WTC11 (cell line): Measurements from ENCODE around the gene U2SURP. TPM values are rescaled to one million over a fixed set of nuclear protein-coding genes. Genes with fewer than 3 reads are reported as not detected.

Source experiments
- ATAC-seq: fragments of 200-7000 bp; cut with Tn5 transposase; 2 replicates; pipeline ENCODE4 v1.10.0; 2021; ENCODE audit warnings: mild to moderate bottlenecking, moderate library complexity
- CTCF ChIA-PET: fragments of 300-600 bp; sonication (Branson Sonifier 250); formaldehyde crosslinking; loops from one replicate; lab custom pipeline; 2021; ENCODE audit warnings: antibody characterized with exemption; lab: Charles Lee
- POLR2A ChIA-PET: fragments of 350-600 bp; sonication (Branson Sonifier 250); formaldehyde crosslinking; loops from one replicate; lab custom pipeline; 2021; ENCODE audit warnings: antibody characterized with exemption; lab: Charles Lee
- DNase-seq: peaks from one replicate; pipeline ENCODE4 v3.0.0; 2021; ENCODE audit warnings: low spot score
- H3K27ac Mint-ChIP-seq: 2 replicates; pipeline ENCODE4 v1.8.0; 2021; ENCODE audit warnings: mixed read lengths
- H3K27me3 Mint-ChIP-seq: 2 replicates; pipeline ENCODE4 v1.8.0; 2021; ENCODE audit warnings: low read depth, mild to moderate bottlenecking, moderate library complexity, mixed read lengths
- H3K36me3 Mint-ChIP-seq: 2 replicates; pipeline ENCODE4 v1.8.0; 2021; ENCODE audit warnings: mixed read lengths
- H3K4me1 Mint-ChIP-seq: 2 replicates; pipeline ENCODE4 v1.8.0; 2022; ENCODE audit warnings: mixed read lengths
- H3K4me3 Mint-ChIP-seq: 2 replicates; pipeline ENCODE4 v1.8.0; 2021; ENCODE audit warnings: mild to moderate bottlenecking, moderate library complexity, mixed read lengths
- H3K9me3 Mint-ChIP-seq: 2 replicates; pipeline ENCODE4 v1.8.0; 2021; ENCODE audit warnings: mixed read lengths
- FOXK1 ChIP-seq: sonication (generic); formaldehyde crosslinking; IDR thresholded peaks from 2 replicates; pipeline ENCODE4 v1.8.0; 2022; ENCODE audit warnings: mild to moderate bottlenecking, moderate library complexity, missing genetic modification reagents
- FOXP1 ChIP-seq: sonication (generic); formaldehyde crosslinking; IDR thresholded peaks from 2 replicates; pipeline ENCODE4 v1.8.0; 2022; ENCODE audit warnings: missing genetic modification reagents, mild to moderate bottlenecking, moderate library complexity, borderline replicate concordance
- GABPB1 ChIP-seq: sonication (generic); formaldehyde crosslinking; IDR thresholded peaks from 2 replicates; pipeline ENCODE4 v1.8.1; 2023; ENCODE audit warnings: mild to moderate bottlenecking, missing genetic modification reagents
- JAZF1 ChIP-seq: fragments of 250-450 bp; sonication (Bioruptor Pico); IDR thresholded peaks from 2 replicates; pipeline ENCODE4 v1.9.0; 2021; ENCODE audit warnings: moderate library complexity, mild to moderate bottlenecking, inconsistent platforms
- NFE2L1 ChIP-seq: sonication (generic); formaldehyde crosslinking; IDR thresholded peaks from 2 replicates; pipeline ENCODE4 v1.8.1; 2023; ENCODE audit warnings: missing genetic modification reagents
- NFYB ChIP-seq: sonication (generic); formaldehyde crosslinking; conservative IDR thresholded peaks from 2 replicates; pipeline ENCODE4 v1.8.0; 2022; ENCODE audit warnings: low read depth, missing genetic modification reagents
- NR3C1 ChIP-seq: sonication (generic); formaldehyde crosslinking; conservative IDR thresholded peaks from 2 replicates; pipeline ENCODE4 v1.8.1; 2023; ENCODE audit warnings: low read depth, mild to moderate bottlenecking, missing genetic modification reagents
- SP1 ChIP-seq: sonication (generic); formaldehyde crosslinking; conservative IDR thresholded peaks from 2 replicates; pipeline ENCODE4 v1.8.1; 2022; ENCODE audit warnings: missing genetic modification reagents
- TCF7 ChIP-seq: sonication (generic); formaldehyde crosslinking; IDR thresholded peaks from 2 replicates; pipeline ENCODE4 v1.8.0; 2022; ENCODE audit warnings: mild to moderate bottlenecking, low read depth, missing genetic modification reagents, moderate library complexity
- TEAD1 ChIP-seq: sonication (generic); formaldehyde crosslinking; IDR thresholded peaks from 2 replicates; pipeline ENCODE4 v1.8.0; 2022; ENCODE audit warnings: mild to moderate bottlenecking, missing genetic modification reagents
- ZNF423 ChIP-seq: fragments of 250-450 bp; sonication (Bioruptor Pico); IDR thresholded peaks from 2 replicates; pipeline ENCODE4 v2.1.2; 2022; ENCODE audit warnings: mild to moderate bottlenecking, moderate library complexity
- total RNA-seq: library from RNA; stranded (reverse); gene quantifications from 3 replicates; pipeline ENCODE4 v1.2.3, GENCODE V29; 2021
- TF ChIP-seq, protein P1 (sequence below): fragments of 250-450 bp; sonication (Bioruptor Pico); IDR thresholded peaks from 2 replicates; pipeline ENCODE4 v1.8.0; 2021; ENCODE audit warnings: mild to moderate bottlenecking
- TF ChIP-seq, protein P2 (sequence below): sonication (generic); formaldehyde crosslinking; IDR thresholded peaks from 2 replicates; pipeline ENCODE4 v1.8.1; 2023; ENCODE audit warnings: mild to moderate bottlenecking, moderate library complexity, missing genetic modification reagents
- TF ChIP-seq, protein P3 (sequence below): sonication (generic); formaldehyde crosslinking; IDR thresholded peaks from 2 replicates; pipeline ENCODE4 v1.8.1; 2022; ENCODE audit warnings: missing genetic modification reagents, borderline replicate concordance
- TF ChIP-seq, protein P4 (sequence below): sonication (generic); formaldehyde crosslinking; IDR thresholded peaks from 2 replicates; pipeline ENCODE4 v1.8.1; 2023; ENCODE audit warnings: mild to moderate bottlenecking, missing genetic modification reagents
- TF ChIP-seq, protein P5 (sequence below): sonication (generic); formaldehyde crosslinking; IDR thresholded peaks from 2 replicates; pipeline ENCODE4 v1.8.0; 2023; ENCODE audit warnings: missing genetic modification reagents, mild to moderate bottlenecking, borderline replicate concordance
- TF ChIP-seq, protein P6 (sequence below): sonication (generic); formaldehyde crosslinking; IDR thresholded peaks from 2 replicates; pipeline ENCODE4 v1.8.1; 2022; ENCODE audit warnings: mild to moderate bottlenecking, moderate library complexity, missing genetic modification reagents

The U2SURP gene
- total RNA-seq, 1 experiment from 2014 or later, result 133 TPM

DNA sequence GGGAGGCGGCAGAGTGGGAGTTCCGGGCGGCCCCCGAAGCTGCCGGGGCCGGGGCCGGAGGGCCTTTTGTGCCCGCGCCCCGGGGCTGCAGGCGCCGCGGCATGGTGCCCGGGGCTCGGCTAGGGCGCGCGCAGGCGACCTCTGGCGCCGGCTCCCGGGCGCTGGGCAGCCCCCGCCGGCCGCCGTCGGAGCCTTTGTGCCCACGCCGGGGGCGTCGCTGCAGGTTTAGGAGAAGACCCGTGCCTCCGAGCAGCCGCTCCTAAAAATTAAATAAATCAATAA is 38.2 kb upstream of the U2SURP start:
- CTCF ChIA-PET, result interaction anchor here (1.1 to 4.5 kb wide), 3 partner anchors 12 to 32 kb away, joined by 3 to 26 read pairs (median 3); no protein-coding TSS in a partner anchor
- TF ChIP-seq, protein P1, sequence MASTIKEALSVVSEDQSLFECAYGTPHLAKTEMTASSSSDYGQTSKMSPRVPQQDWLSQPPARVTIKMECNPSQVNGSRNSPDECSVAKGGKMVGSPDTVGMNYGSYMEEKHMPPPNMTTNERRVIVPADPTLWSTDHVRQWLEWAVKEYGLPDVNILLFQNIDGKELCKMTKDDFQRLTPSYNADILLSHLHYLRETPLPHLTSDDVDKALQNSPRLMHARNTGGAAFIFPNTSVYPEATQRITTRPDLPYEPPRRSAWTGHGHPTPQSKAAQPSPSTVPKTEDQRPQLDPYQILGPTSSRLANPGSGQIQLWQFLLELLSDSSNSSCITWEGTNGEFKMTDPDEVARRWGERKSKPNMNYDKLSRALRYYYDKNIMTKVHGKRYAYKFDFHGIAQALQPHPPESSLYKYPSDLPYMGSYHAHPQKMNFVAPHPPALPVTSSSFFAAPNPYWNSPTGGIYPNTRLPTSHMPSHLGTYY (CRISPR knock-in tag), result no peak
- TF ChIP-seq ZNF423 (CRISPR knock-in tag) (peak; percentile 73), TCF7 (CRISPR knock-in tag) (no peak)
- peaks cover 15% of the 10 kb centered on the region for H3K4me1 Mint-ChIP-seq
- no peaks in the 10 kb centered on the region for H3K9me3 Mint-ChIP-seq
- POLR2A ChIA-PET, result no interaction called here
- no peak overlapping the region for H3K27ac Mint-ChIP-seq
- DNase-seq (no peak), ATAC-seq (peak; percentile 38)
- peak overlapping the region; percentile 90 for H3K4me3 Mint-ChIP-seq
- H3K36me3 Mint-ChIP-seq, result peaks cover 3% of the 10 kb centered on the region; the same call in 1 of the 2 replicates
- peaks cover 52% of the 10 kb centered on the region for H3K27me3 Mint-ChIP-seq

DNA sequence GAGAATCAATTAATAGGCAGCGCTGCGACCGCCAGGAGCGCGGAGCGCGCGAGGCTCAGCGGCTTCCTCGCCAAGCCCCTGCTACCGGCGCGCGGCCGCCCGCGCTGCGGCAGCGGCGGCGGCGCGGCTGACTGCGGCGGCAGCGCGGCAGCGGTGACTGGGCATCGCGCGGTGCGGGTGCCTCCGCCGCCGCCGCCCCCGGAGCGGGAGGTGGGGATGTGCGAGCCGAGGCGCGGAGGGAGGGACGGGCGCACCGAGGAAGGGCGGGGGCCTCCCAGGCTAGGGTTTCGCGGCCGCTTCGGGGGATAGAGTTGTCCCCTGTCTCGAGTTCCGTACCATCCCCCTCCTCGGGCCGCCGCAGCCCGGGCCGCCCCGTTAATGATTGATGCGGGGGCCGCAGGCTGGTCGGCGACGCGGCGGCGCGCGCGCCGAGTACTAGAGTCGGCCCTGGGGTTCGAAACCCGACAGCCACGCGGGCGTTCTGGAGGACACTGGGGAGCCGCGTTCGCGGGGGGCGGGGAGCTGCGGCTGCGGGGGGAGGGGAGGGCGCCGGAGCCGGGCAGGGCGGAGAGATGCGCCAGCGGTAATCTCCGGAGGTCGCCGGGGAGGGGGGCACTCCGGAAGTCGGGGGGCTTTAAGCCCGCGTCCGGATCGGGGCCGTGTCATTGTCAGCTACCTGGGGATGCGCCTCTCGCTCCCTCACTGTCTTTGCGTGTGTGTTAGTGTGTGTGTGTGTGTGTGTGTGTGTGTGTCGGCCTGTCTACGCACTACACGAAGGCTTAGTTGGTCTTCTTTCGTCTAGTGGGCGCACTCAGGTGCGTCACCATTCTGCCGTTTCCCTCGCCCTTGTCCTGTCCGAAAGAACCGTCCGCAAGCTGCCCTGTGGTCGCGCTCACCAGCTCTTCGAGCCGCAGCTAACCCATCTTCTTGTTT is 37.6 kb upstream of the U2SURP start, which contains the start of gene PAQR9:
Gene PAQR9 (minus strand): TSS at position 159 of the 933 bp plus-strand sequence. CDS start 338 bp downstream, outside the sequence.
- Mint-ChIP-seq H3K9me3 (no peaks in the 10 kb centered on the region), H3K36me3 (peaks cover 3% of the 10 kb centered on the region; the same call in 1 of the 2 replicates), H3K27me3 (peaks cover 52% of the 10 kb centered on the region), H3K4me3 (peak within 1 kb of the TSS; percentile 90), H3K27ac (peak within 1 kb of the TSS; percentile 49; the same call in 1 of the 2 replicates), H3K4me1 (peaks cover 15% of the 10 kb centered on the region)
- peak; percentile 71 for ATAC-seq
- ChIA-PET CTCF (interaction anchor here (0.6 to 4.5 kb wide), 4 partner anchors 11 to 33 kb away, joined by 4 to 26 read pairs (median 8); no protein-coding TSS in a partner anchor), POLR2A (interaction anchor here (0.8 kb wide), 1 partner anchor 12 kb away, joined by 6 read pairs; no protein-coding TSS in a partner anchor)
- peak; percentile 71 for DNase-seq
- TF ChIP-seq NFE2L1, result 0 out of 2 replicates have a peak, but pooled peaks have one; percentile 34
- TF ChIP-seq NFYB, result no peak
- no peak for TF ChIP-seq JAZF1
- TF ChIP-seq, protein P2, sequence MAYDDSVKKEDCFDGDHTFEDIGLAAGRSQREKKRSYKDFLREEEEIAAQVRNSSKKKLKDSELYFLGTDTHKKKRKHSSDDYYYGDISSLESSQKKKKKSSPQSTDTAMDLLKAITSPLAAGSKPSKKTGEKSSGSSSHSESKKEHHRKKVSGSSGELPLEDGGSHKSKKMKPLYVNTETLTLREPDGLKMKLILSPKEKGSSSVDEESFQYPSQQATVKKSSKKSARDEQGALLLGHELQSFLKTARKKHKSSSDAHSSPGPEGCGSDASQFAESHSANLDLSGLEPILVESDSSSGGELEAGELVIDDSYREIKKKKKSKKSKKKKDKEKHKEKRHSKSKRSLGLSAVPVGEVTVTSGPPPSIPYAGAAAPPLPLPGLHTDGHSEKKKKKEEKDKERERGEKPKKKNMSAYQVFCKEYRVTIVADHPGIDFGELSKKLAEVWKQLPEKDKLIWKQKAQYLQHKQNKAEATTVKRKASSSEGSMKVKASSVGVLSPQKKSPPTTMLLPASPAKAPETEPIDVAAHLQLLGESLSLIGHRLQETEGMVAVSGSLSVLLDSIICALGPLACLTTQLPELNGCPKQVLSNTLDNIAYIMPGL (CRISPR knock-in tag), result peak; percentile 62; the same call in 1 of the 2 replicates
- TF ChIP-seq ZNF423 (CRISPR knock-in tag), result no peak
- peak; percentile 17; the same call in 1 of the 2 replicates for TF ChIP-seq FOXP1 (CRISPR knock-in tag)
- no peak for TF ChIP-seq NR3C1 (CRISPR knock-in tag)
- TF ChIP-seq SP1 (CRISPR knock-in tag), result peak; percentile 21; the same call in 1 of the 2 replicates
- TF ChIP-seq, protein P3, sequence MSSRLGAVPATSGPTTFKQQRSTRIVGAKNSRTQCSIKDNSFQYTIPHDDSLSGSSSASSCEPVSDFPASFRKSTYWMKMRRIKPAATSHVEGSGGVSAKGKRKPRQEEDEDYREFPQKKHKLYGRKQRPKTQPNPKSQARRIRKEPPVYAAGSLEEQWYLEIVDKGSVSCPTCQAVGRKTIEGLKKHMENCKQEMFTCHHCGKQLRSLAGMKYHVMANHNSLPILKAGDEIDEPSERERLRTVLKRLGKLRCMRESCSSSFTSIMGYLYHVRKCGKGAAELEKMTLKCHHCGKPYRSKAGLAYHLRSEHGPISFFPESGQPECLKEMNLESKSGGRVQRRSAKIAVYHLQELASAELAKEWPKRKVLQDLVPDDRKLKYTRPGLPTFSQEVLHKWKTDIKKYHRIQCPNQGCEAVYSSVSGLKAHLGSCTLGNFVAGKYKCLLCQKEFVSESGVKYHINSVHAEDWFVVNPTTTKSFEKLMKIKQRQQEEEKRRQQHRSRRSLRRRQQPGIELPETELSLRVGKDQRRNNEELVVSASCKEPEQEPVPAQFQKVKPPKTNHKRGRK (CRISPR knock-in tag), result 0 out of 2 replicates have a peak, but pooled peaks have one; percentile 17
- TF ChIP-seq, protein P4, sequence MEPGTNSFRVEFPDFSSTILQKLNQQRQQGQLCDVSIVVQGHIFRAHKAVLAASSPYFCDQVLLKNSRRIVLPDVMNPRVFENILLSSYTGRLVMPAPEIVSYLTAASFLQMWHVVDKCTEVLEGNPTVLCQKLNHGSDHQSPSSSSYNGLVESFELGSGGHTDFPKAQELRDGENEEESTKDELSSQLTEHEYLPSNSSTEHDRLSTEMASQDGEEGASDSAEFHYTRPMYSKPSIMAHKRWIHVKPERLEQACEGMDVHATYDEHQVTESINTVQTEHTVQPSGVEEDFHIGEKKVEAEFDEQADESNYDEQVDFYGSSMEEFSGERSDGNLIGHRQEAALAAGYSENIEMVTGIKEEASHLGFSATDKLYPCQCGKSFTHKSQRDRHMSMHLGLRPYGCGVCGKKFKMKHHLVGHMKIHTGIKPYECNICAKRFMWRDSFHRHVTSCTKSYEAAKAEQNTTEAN (CRISPR knock-in tag), result peak; percentile 69; the same call in 1 of the 2 replicates
- TF ChIP-seq, protein P5, sequence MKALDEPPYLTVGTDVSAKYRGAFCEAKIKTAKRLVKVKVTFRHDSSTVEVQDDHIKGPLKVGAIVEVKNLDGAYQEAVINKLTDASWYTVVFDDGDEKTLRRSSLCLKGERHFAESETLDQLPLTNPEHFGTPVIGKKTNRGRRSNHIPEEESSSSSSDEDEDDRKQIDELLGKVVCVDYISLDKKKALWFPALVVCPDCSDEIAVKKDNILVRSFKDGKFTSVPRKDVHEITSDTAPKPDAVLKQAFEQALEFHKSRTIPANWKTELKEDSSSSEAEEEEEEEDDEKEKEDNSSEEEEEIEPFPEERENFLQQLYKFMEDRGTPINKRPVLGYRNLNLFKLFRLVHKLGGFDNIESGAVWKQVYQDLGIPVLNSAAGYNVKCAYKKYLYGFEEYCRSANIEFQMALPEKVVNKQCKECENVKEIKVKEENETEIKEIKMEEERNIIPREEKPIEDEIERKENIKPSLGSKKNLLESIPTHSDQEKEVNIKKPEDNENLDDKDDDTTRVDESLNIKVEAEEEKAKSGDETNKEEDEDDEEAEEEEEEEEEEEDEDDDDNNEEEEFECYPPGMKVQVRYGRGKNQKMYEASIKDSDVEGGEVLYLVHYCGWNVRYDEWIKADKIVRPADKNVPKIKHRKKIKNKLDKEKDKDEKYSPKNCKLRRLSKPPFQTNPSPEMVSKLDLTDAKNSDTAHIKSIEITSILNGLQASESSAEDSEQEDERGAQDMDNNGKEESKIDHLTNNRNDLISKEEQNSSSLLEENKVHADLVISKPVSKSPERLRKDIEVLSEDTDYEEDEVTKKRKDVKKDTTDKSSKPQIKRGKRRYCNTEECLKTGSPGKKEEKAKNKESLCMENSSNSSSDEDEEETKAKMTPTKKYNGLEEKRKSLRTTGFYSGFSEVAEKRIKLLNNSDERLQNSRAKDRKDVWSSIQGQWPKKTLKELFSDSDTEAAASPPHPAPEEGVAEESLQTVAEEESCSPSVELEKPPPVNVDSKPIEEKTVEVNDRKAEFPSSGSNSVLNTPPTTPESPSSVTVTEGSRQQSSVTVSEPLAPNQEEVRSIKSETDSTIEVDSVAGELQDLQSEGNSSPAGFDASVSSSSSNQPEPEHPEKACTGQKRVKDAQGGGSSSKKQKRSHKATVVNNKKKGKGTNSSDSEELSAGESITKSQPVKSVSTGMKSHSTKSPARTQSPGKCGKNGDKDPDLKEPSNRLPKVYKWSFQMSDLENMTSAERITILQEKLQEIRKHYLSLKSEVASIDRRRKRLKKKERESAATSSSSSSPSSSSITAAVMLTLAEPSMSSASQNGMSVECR (CRISPR knock-in tag), result 0 out of 2 replicates have a peak, but pooled peaks have one; percentile 28
- peak; percentile 25; the same call in 1 of the 2 replicates for TF ChIP-seq GABPB1 (CRISPR knock-in tag)
- TF ChIP-seq TEAD1 (CRISPR knock-in tag), result no peak
- TF ChIP-seq, protein P1 (CRISPR knock-in tag), result no peak
- TF ChIP-seq, protein P6, sequence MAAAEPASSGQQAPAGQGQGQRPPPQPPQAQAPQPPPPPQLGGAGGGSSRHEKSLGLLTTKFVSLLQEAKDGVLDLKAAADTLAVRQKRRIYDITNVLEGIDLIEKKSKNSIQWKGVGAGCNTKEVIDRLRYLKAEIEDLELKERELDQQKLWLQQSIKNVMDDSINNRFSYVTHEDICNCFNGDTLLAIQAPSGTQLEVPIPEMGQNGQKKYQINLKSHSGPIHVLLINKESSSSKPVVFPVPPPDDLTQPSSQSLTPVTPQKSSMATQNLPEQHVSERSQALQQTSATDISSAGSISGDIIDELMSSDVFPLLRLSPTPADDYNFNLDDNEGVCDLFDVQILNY (CRISPR knock-in tag), result no peak
- TF ChIP-seq FOXK1 (CRISPR knock-in tag), result 0 out of 2 replicates have a peak, but pooled peaks have one; percentile 22
